MM.1S (cell line): Measurements from ENCODE around the gene ATMIN.

ENCODE experiments used
- CTCF ChIP-seq: fragments of 300-600 bp; sonication (generic); IDR thresholded peaks from 2 replicates; pipeline ENCODE4 v1.5.1; 2016; ENCODE audit warnings: antibody characterized with exemption, low read length, mixed read lengths
- EZH2 ChIP-seq: fragments of 300-600 bp; sonication (generic); optimal IDR thresholded peaks from 2 replicates; pipeline ENCODE3; 2017; ENCODE audit warnings: low read depth, mild to moderate bottlenecking, antibody characterized with exemption, low read length, mixed read lengths

GRCh38 chr16:81036751-81037350 is 1.2 kb downstream of the ATMIN start:
- TF ChIP-seq CTCF (no peak), EZH2 (no peak)
